ENCODE data around the gene PSMG3.

PSMG3 gene

GRCh38 chr7:1552200-1552599, 17.6 kb downstream of the PSMG3 start:
- Histone ChIP-seq H3K4me1 (ENCODE audit: insufficient read depth, low read length) (peaks cover 10% of the 10 kb centered on the region; the same call in 1 of the 2 replicates), H3K36me3 (ENCODE audit: insufficient read depth, low read length) (no peaks in the 10 kb centered on the region), H3K9ac (ENCODE audit: low read depth, low read length) (no peak overlapping the region), H3K9me3 (ENCODE audit: control insufficient read depth, insufficient read depth, low read length) (no peaks in the 10 kb centered on the region)

GRCh38 chr7:1550846-1551155, 19.0 kb downstream of the PSMG3 start:
- H3K4me1 ChIP-seq (ENCODE audit: insufficient read depth, low read length), result peaks cover 7% of the 10 kb centered on the region; the same call in 1 of the 2 replicates
- H3K36me3 ChIP-seq (ENCODE audit: insufficient read depth, low read length), result no peaks in the 10 kb centered on the region

GRCh38 chr7:1550005-1550845, 19.6 kb downstream of the PSMG3 start:
- no peaks in the 10 kb centered on the region for H3K36me3 ChIP-seq (ENCODE audit: insufficient read depth, low read length)
- H3K9ac ChIP-seq (ENCODE audit: low read depth, low read length), result no peak overlapping the region
- H3K4me1 ChIP-seq (ENCODE audit: insufficient read depth, low read length), result peaks cover 4% of the 10 kb centered on the region; the same call in 1 of the 2 replicates
- H3K9me3 ChIP-seq (ENCODE audit: control insufficient read depth, insufficient read depth, low read length), result no peaks in the 10 kb centered on the region

More at GRCh38 chr7:1550846-1551155, 19.0 kb downstream of the PSMG3 start:
- Histone ChIP-seq H3K9me3 (ENCODE audit: control insufficient read depth, insufficient read depth, low read length) (no peaks in the 10 kb centered on the region), H3K9ac (ENCODE audit: low read depth, low read length) (no peak overlapping the region)

- Histone ChIP-seq H3K9me3 (ENCODE audit: control insufficient read depth, insufficient read depth, low read length) (no peaks in the 10 kb centered on the region), H3K36me3 (ENCODE audit: insufficient read depth, low read length) (no peaks in the 10 kb centered on the region), H3K4me1 (ENCODE audit: insufficient read depth, low read length) (no peaks in the 10 kb centered on the region), H3K9ac (ENCODE audit: low read depth, low read length) (no peak overlapping the region)
These were observed 20.4 kb downstream of the PSMG3 start for GRCh38 chr7:1549357-1550004.

- no peak overlapping the region for H3K9ac ChIP-seq (ENCODE audit: low read depth, low read length)
- H3K9me3 ChIP-seq (ENCODE audit: control insufficient read depth, insufficient read depth, low read length), result no peaks in the 10 kb centered on the region
- H3K36me3 ChIP-seq (ENCODE audit: insufficient read depth, low read length), result no peaks in the 10 kb centered on the region
- no peaks in the 10 kb centered on the region for H3K4me1 ChIP-seq (ENCODE audit: insufficient read depth, low read length)
These were observed 20.9 kb downstream of the PSMG3 start for GRCh38 chr7:1548944-1549343.

GRCh38 chr7:1548438-1548831, 21.4 kb downstream of the PSMG3 start:
- no peaks in the 10 kb centered on the region for H3K9me3 ChIP-seq (ENCODE audit: control insufficient read depth, insufficient read depth, low read length)
- no peak overlapping the region for H3K9ac ChIP-seq (ENCODE audit: low read depth, low read length)
- no peaks in the 10 kb centered on the region for H3K36me3 ChIP-seq (ENCODE audit: insufficient read depth, low read length)
- H3K4me1 ChIP-seq (ENCODE audit: insufficient read depth, low read length), result no peaks in the 10 kb centered on the region

- Histone ChIP-seq H3K36me3 (ENCODE audit: insufficient read depth, low read length) (no peaks in the 10 kb centered on the region), H3K9me3 (ENCODE audit: control insufficient read depth, insufficient read depth, low read length) (no peaks in the 10 kb centered on the region), H3K4me1 (ENCODE audit: insufficient read depth, low read length) (no peaks in the 10 kb centered on the region), H3K9ac (ENCODE audit: low read depth, low read length) (no peak overlapping the region)
These were observed 21.9 kb downstream of the PSMG3 start for GRCh38 chr7:1547777-1548437.

- H3K9ac ChIP-seq (ENCODE audit: low read depth, low read length), result no peak overlapping the region
- H3K4me1 ChIP-seq (ENCODE audit: insufficient read depth, low read length), result no peaks in the 10 kb centered on the region
- no peaks in the 10 kb centered on the region for H3K36me3 ChIP-seq (ENCODE audit: insufficient read depth, low read length)
- no peaks in the 10 kb centered on the region for H3K9me3 ChIP-seq (ENCODE audit: control insufficient read depth, insufficient read depth, low read length)
These were observed 22.7 kb downstream of the PSMG3 start for GRCh38 chr7:1546909-1547776.

- no peak overlapping the region for H3K9ac ChIP-seq (ENCODE audit: low read depth, low read length)
- no peaks in the 10 kb centered on the region for H3K4me1 ChIP-seq (ENCODE audit: insufficient read depth, low read length)
- H3K36me3 ChIP-seq (ENCODE audit: insufficient read depth, low read length), result no peaks in the 10 kb centered on the region
- H3K9me3 ChIP-seq (ENCODE audit: control insufficient read depth, insufficient read depth, low read length), result no peaks in the 10 kb centered on the region
These were observed 23.4 kb downstream of the PSMG3 start for GRCh38 chr7:1546274-1546908.

- H3K4me1 ChIP-seq (ENCODE audit: insufficient read depth, low read length), result no peaks in the 10 kb centered on the region
- H3K36me3 ChIP-seq (ENCODE audit: insufficient read depth, low read length), result no peaks in the 10 kb centered on the region
- H3K9me3 ChIP-seq (ENCODE audit: control insufficient read depth, insufficient read depth, low read length), result no peaks in the 10 kb centered on the region
- no peak overlapping the region for H3K9ac ChIP-seq (ENCODE audit: low read depth, low read length)
These were observed 24.2 kb downstream of the PSMG3 start for GRCh38 chr7:1545417-1546246.

- no peaks in the 10 kb centered on the region for H3K4me1 ChIP-seq (ENCODE audit: insufficient read depth, low read length)
- no peak overlapping the region for H3K9ac ChIP-seq (ENCODE audit: low read depth, low read length)
- H3K9me3 ChIP-seq (ENCODE audit: control insufficient read depth, insufficient read depth, low read length), result no peaks in the 10 kb centered on the region
- H3K36me3 ChIP-seq (ENCODE audit: insufficient read depth, low read length), result no peaks in the 10 kb centered on the region
These were observed 24.9 kb downstream of the PSMG3 start for GRCh38 chr7:1544896-1545416.

GRCh38 chr7:1544178-1544895, 25.5 kb downstream of the PSMG3 start:
- no peaks in the 10 kb centered on the region for H3K4me1 ChIP-seq (ENCODE audit: insufficient read depth, low read length)
- no peaks in the 10 kb centered on the region for H3K9me3 ChIP-seq (ENCODE audit: control insufficient read depth, insufficient read depth, low read length)
- no peaks in the 10 kb centered on the region for H3K36me3 ChIP-seq (ENCODE audit: insufficient read depth, low read length)
- H3K9ac ChIP-seq (ENCODE audit: low read depth, low read length), result no peak overlapping the region
